Left lung (tissue), 10 donors: ENCODE data around the gene IGF2BP2. TPM values are rescaled to one million over a fixed set of nuclear protein-coding genes. Genes with fewer than 3 reads are reported as not detected.
"Not testable (repeated sequence)": the region's sequence is repeated elsewhere in the genome, so short reads cannot be mapped to it uniquely, and the experiment has no call there.

Source experiments
- ATAC-seq: fragments of 200-7000 bp; cut with Tn5 transposase; one replicate; pipeline ENCODE4 v1.9.1; 2020; ENCODE audit warnings: moderate library complexity
- DNase-seq, 4 donors: peaks; one replicate each; pipeline ENCODE4 v3.0.0-alpha.2; 2013 to 2020
- H3K27ac ChIP-seq, 2 donors: fragments of 200-600 bp; sonication (generic) in 1 of 2; one replicate each; pipeline versions ENCODE4 v1.5.0 to v1.8.0; 2020 to 2021
- H3K27me3 ChIP-seq, 2 donors: fragments of 200-600 bp; sonication (generic) in 1 of 2; one replicate each; pipeline versions ENCODE4 v1.5.0 to v1.8.0; 2020 to 2021
- H3K36me3 ChIP-seq, 2 donors: fragments of 200-600 bp; sonication (generic) in 1 of 2; one replicate each; pipeline versions ENCODE4 v1.5.0 to v1.8.0; 2020 to 2021
- H3K4me1 ChIP-seq, 2 donors: fragments of 200-600 bp; one replicate each; pipeline ENCODE4 v1.8.0; 2021
- H3K4me3 ChIP-seq, 2 donors: fragments of 200-600 bp; sonication (generic) in 1 of 2; one replicate each; pipeline versions ENCODE4 v1.5.0 to v1.8.0; 2020 to 2021; ENCODE audit warnings: mild to moderate bottlenecking in 1 of 2
- H3K9me3 ChIP-seq, 2 donors: fragments of 200-600 bp; sonication (generic) in 1 of 2; one replicate each; pipeline versions ENCODE4 v1.5.0 to v1.8.0; 2020 to 2021
- CTCF ChIP-seq, 2 donors: fragments of 200-600 bp; sonication (generic) in 1 of 2; IDR thresholded peaks; one replicate each; pipeline versions ENCODE4 v1.5.0 to v1.8.0; 2021; ENCODE audit warnings: antibody characterized with exemption in 2 of 2
- intact Hi-C, 2 donors: fragments of 100-400 bp; cut with DNase I; formaldehyde crosslinking; loops; one replicate each; pipeline versions ENCODE4 v1.11.2 to v1.14.2; 2022
- polyA plus RNA-seq, 6 donors: library from polyadenylated mRNA; unstranded; fragments of 120-200 nt; gene quantifications; one replicate each; pipeline ENCODE4 v1.2.1, GENCODE V29; 2013; ENCODE audit not compliant: insufficient read length in 6 of 6
- total RNA-seq, 2 donors: library from RNA; stranded (reverse); fragmentation: NEBNext Ultra II Directional; extraction: Animal tissue kit (Norgen Biotek cat#: 25700); gene quantifications; one replicate each; pipeline ENCODE4 v1.2.1, GENCODE V29; 2021
- donor health status: DM: no; HTN: yes; CAD: no.
- donor health status: DM: no; HTN: no; CAD: no.

The IGF2BP2 gene
- total and polyA plus RNA-seq, 8 donors = 16.8 to 78.9 (median 67.7) TPM

- no peaks in the 10 kb centered on the region for H3K36me3 ChIP-seq
- intact Hi-C loops = no loop called here
- H3K9me3 ChIP-seq = no peaks in the 10 kb centered on the region
- no peak overlapping the region for H3K4me3 ChIP-seq
- H3K27me3 ChIP-seq = no peaks in the 10 kb centered on the region
- TF ChIP-seq CTCF (IDR thresholded peaks at IDR 0.05) = no peak
- H3K4me1 ChIP-seq = no peaks in the 10 kb centered on the region
- no peak for ATAC-seq
- no peak overlapping the region for H3K27ac ChIP-seq
- no peak for DNase-seq
These were observed 18.3 kb upstream of the IGF2BP2 start for GRCh38 chr3:185843126-185843525.

DNA sequence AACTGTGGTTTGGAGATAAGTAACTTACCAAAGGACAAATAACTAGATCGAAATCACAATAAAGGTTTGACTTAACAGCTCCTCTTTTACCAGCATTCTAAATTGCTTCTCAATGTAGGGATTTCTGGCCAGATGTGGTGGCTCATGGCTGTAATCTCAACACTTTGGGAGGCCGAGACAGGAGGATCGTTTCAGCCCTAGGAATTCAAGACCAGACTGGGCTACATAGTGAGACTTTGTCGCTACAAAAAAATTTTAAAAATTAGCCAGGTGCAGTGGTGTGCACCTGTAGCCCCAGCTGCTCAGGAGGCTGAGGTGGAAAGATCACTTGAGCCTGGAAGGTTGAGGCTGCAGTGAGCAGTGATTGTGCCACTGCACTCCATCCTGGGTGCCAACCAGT lies 17.4 kb upstream of the IGF2BP2 start:
- H3K27ac ChIP-seq = no peak overlapping the region
- H3K4me1 ChIP-seq = no peaks in the 10 kb centered on the region
- TF ChIP-seq CTCF (IDR thresholded peaks at IDR 0.05) = no peak
- intact Hi-C loops = no loop called here
- H3K36me3 ChIP-seq = no peaks in the 10 kb centered on the region
- no peak overlapping the region for H3K4me3 ChIP-seq
- H3K27me3 ChIP-seq = no peaks in the 10 kb centered on the region
- ATAC-seq (no peak), DNase-seq (no peak)
- H3K9me3 ChIP-seq = no peaks in the 10 kb centered on the region

GRCh38 chr3:185838417-185838989 lies 13.7 kb upstream of the IGF2BP2 start:
- H3K27me3 ChIP-seq, intact Hi-C loops, H3K36me3 ChIP-seq, H3K4me1 ChIP-seq, ATAC-seq, H3K4me3 ChIP-seq, DNase-seq, H3K27ac ChIP-seq, H3K9me3 ChIP-seq: not testable (repeated sequence)

GRCh38 chr3:185837414-185837813 lies 12.6 kb upstream of the IGF2BP2 start:
- Histone ChIP-seq H3K36me3 (no peaks in the 10 kb centered on the region), H3K4me1 (no peaks in the 10 kb centered on the region), H3K9me3 (no peaks in the 10 kb centered on the region), H3K27ac (no peak overlapping the region), H3K27me3 (no peaks in the 10 kb centered on the region), H3K4me3 (no peak overlapping the region)
- TF ChIP-seq CTCF (IDR thresholded peaks at IDR 0.05) = no peak
- intact Hi-C loops = no loop called here
- ATAC-seq (peak; percentile 75), DNase-seq (peak in 1 of 4 donors; percentile 46)

DNA sequence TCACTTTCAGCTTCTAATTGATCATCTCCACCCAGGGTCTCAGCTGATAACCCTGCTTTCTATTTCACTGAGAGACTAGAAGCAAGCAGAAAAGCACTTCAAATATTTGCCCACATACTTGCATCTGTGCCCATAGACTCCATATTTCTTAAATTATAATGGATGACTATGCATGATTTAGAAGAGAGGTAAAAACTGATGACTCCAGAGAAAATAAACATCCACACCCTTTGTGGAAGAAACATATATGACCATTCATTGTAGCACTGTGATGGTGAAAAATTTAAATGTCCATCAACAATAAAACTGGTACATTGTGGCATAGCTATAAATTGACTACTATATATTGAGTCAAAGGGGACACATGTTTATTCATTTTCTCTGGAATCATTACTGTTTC lies 7.1 kb upstream of the IGF2BP2 start:
- no peak for DNase-seq
- H3K9me3 ChIP-seq = no peaks in the 10 kb centered on the region

More for the DNA sequence above, 7.1 kb upstream of the IGF2BP2 start:
- Histone ChIP-seq H3K27ac (no peak overlapping the region), H3K36me3 (no peaks in the 10 kb centered on the region), H3K4me1 (no peaks in the 10 kb centered on the region), H3K27me3 (peaks cover 0 to 1% of the 10 kb centered on the region in 2 donors), H3K4me3 (no peak overlapping the region)
- ATAC-seq = no peak
- no peak for TF ChIP-seq CTCF (IDR thresholded peaks at IDR 0.05)
- intact Hi-C loops = no loop called here
